ENCODE measurements around the gene TBL1XR1.

TBL1XR1 gene

GRCh38 chr3:177055605-177056571 lies 141.4 kb downstream of the TBL1XR1 start:
- TF ChIP-seq, protein P1, sequence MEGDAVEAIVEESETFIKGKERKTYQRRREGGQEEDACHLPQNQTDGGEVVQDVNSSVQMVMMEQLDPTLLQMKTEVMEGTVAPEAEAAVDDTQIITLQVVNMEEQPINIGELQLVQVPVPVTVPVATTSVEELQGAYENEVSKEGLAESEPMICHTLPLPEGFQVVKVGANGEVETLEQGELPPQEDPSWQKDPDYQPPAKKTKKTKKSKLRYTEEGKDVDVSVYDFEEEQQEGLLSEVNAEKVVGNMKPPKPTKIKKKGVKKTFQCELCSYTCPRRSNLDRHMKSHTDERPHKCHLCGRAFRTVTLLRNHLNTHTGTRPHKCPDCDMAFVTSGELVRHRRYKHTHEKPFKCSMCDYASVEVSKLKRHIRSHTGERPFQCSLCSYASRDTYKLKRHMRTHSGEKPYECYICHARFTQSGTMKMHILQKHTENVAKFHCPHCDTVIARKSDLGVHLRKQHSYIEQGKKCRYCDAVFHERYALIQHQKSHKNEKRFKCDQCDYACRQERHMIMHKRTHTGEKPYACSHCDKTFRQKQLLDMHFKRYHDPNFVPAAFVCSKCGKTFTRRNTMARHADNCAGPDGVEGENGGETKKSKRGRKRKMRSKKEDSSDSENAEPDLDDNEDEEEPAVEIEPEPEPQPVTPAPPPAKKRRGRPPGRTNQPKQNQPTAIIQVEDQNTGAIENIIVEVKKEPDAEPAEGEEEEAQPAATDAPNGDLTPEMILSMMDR (IDR thresholded peaks at IDR 0.05; ENCODE audit: insufficient read depth, low read length, poor library complexity, severe bottlenecking), result no peak
- DNase-seq (ENCODE audit: extremely low read depth, insufficient read length), result no peak

DNA sequence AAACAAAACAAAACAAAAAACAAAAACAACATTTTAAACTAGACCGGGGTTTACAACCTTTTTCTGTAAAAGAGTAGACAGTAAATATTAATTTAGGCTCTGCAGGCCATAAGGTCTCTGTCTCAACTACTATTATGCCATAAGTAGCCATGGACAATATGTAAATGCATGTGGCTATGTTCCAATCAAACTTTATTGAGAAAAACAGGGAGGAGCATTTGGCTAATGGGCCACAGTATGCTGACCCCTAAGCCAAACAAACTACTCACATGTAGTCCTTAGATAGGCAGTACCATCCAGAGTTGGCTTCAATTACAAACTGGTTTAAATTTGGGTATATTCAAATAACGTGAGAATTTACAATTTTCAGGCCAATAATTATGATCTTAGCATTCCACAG lies 144.2 kb downstream of the TBL1XR1 start:
- Histone ChIP-seq H3K36me3 (ENCODE audit: control insufficient read depth, insufficient read depth, low read length) (peaks cover 2% of the 10 kb centered on the region), H3K27me3 (replicated peaks; ENCODE audit: control insufficient read depth, insufficient read depth, low read length) (no peaks in the 10 kb centered on the region), H3K4me3 (replicated peaks; ENCODE audit: low read depth, low read length) (no peak overlapping the region)
- no peak for DNase-seq (ENCODE audit: extremely low read depth, insufficient read length)
- TF ChIP-seq, protein P1 (IDR thresholded peaks at IDR 0.05; ENCODE audit: insufficient read depth, low read length, poor library complexity, severe bottlenecking), result no peak

More at GRCh38 chr3:177055605-177056571, 141.4 kb downstream of the TBL1XR1 start:
- Histone ChIP-seq H3K27me3 (replicated peaks; ENCODE audit: control insufficient read depth, insufficient read depth, low read length) (no peaks in the 10 kb centered on the region), H3K36me3 (ENCODE audit: control insufficient read depth, insufficient read depth, low read length) (no peaks in the 10 kb centered on the region; the same call in 1 of the 2 replicates), H3K4me3 (replicated peaks; ENCODE audit: low read depth, low read length) (no peak overlapping the region)

GRCh38 chr3:177051411-177051810 lies 145.9 kb downstream of the TBL1XR1 start:
- H3K27me3 ChIP-seq (replicated peaks; ENCODE audit: control insufficient read depth, insufficient read depth, low read length), result no peaks in the 10 kb centered on the region
- peaks cover 6% of the 10 kb centered on the region for H3K36me3 ChIP-seq (ENCODE audit: control insufficient read depth, insufficient read depth, low read length)
- no peak for DNase-seq (ENCODE audit: extremely low read depth, insufficient read length)
- H3K4me3 ChIP-seq (replicated peaks; ENCODE audit: low read depth, low read length), result no peak overlapping the region
- TF ChIP-seq, protein P1 (IDR thresholded peaks at IDR 0.05; ENCODE audit: insufficient read depth, low read length, poor library complexity, severe bottlenecking), result no peak

DNA sequence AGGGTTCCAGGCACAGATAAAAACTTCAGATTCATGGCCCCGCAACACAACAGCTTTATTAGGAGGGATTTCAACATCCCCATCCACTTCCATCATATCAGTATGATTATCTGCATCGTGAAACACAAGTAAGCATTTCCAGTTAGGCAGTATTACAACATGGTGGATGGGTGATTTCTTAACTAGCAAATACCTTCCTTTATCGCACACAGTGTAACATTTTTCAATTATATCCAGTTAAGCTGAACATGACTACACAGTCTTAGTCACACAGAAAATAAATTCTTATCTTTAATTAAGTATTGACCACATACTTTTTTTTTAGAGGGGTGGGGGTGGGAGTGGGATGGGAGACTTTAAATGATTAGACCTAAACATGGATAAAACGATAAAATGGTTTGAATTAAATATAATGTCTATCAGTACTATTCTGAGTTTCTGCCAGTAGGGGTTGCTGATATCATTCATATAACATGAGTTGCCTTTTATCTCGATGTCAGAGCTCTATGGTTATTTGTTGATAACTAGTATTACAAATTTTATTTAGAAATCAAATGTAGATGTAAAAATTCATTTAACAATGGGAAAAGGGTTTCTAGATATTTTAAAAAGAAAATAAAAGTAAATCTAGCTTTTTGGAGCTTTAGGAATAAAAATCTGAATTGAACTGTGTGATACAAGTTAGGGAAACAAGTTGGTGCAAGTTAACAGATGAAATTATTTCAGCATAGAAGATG lies 146.6 kb downstream of the TBL1XR1 start:
- no peaks in the 10 kb centered on the region for H3K27me3 ChIP-seq (replicated peaks; ENCODE audit: control insufficient read depth, insufficient read depth, low read length)
- DNase-seq (ENCODE audit: extremely low read depth, insufficient read length), result peak; percentile 17
- H3K36me3 ChIP-seq (ENCODE audit: control insufficient read depth, insufficient read depth, low read length), result peaks cover 6% of the 10 kb centered on the region
- TF ChIP-seq, protein P1 (IDR thresholded peaks at IDR 0.05; ENCODE audit: insufficient read depth, low read length, poor library complexity, severe bottlenecking), result peak; percentile 37
- no peak overlapping the region for H3K4me3 ChIP-seq (replicated peaks; ENCODE audit: low read depth, low read length)

GRCh38 chr3:177045767-177046166 lies 151.5 kb downstream of the TBL1XR1 start:
- TF ChIP-seq, protein P1 (IDR thresholded peaks at IDR 0.05; ENCODE audit: insufficient read depth, low read length, poor library complexity, severe bottlenecking), result no peak
- peaks cover 9% of the 10 kb centered on the region for H3K36me3 ChIP-seq (ENCODE audit: control insufficient read depth, insufficient read depth, low read length)
- H3K27me3 ChIP-seq (replicated peaks; ENCODE audit: control insufficient read depth, insufficient read depth, low read length), result no peaks in the 10 kb centered on the region
- DNase-seq (ENCODE audit: extremely low read depth, insufficient read length), result no peak
- no peak overlapping the region for H3K4me3 ChIP-seq (replicated peaks; ENCODE audit: low read depth, low read length)

Measured in GM06990 (cell line).